ENCODE results near the gene FHIT. TPM values are rescaled to one million over a fixed set of nuclear protein-coding genes. Genes with fewer than 3 reads are reported as not detected.

Gene FHIT
- total RNA-seq, 4 donors from 2014 or later, result 3.2 to 10.9 (median 6.4) TPM

DNA sequence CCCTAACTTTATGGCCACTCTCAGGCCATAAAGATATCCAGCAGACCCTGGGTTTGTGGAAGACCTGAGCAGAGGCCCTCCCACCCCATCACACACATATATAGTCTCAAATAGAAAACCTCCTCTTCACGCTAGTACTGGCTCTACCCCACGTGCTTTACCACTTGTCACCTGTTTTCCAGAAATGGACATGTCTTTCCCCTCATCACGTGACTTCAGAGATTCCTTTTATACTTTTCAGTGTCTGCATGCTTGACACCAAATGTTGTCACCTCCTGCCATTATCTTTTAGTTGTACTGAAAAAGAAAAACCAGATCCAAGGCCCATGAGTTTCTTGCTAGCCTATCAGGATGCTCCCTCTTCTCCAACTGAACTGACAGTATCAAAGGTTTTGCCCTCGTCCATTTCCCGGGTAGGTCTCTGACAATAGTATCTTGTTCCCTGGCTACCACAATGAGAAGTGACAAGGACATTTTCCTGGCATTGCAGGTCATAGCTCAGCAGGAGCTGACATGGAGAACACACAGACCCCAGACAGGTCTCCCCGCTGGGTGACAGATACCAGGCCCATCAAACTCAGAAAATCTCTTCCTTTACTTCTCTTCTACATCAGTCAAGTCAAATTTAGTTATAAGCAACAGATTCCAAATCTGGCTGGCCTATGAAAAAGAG lies 1551.5 kb downstream of the FHIT start:
- DNase-seq (ENCODE audit: low spot score) (no peak), ATAC-seq (ENCODE audit: low FRiP score) (no peak)

More for the DNA sequence above, 1551.5 kb downstream of the FHIT start:
- TF ChIP-seq, protein P1, sequence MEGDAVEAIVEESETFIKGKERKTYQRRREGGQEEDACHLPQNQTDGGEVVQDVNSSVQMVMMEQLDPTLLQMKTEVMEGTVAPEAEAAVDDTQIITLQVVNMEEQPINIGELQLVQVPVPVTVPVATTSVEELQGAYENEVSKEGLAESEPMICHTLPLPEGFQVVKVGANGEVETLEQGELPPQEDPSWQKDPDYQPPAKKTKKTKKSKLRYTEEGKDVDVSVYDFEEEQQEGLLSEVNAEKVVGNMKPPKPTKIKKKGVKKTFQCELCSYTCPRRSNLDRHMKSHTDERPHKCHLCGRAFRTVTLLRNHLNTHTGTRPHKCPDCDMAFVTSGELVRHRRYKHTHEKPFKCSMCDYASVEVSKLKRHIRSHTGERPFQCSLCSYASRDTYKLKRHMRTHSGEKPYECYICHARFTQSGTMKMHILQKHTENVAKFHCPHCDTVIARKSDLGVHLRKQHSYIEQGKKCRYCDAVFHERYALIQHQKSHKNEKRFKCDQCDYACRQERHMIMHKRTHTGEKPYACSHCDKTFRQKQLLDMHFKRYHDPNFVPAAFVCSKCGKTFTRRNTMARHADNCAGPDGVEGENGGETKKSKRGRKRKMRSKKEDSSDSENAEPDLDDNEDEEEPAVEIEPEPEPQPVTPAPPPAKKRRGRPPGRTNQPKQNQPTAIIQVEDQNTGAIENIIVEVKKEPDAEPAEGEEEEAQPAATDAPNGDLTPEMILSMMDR (IDR thresholded peaks at IDR 0.05), result no peak

Small RNA genes within 50 kb of the gene (small RNA-seq; reads per million reads assigned to genes)
- gene MIR548BB (not detected), gene RF00012 (not detected)

All from omental fat pad (tissue), 4 donors.